HUES48 (cell line): ENCODE results near the gene TMEM178A.
A peak's percentile ranks its signal among the peaks of the same experiment; 100 is the strongest.

Experiments used
- H3K27ac ChIP-seq: one replicate; pipeline ENCODE4 v1.7.0; 2013; ENCODE audit warnings: low read depth, low read length, inconsistent platforms
- H3K27me3 ChIP-seq: 2 replicates; pipeline ENCODE4 v1.6.1; 2013; ENCODE audit warnings: mild to moderate bottlenecking, low read length; ENCODE audit not compliant: control insufficient read depth, insufficient read depth
- H3K36me3 ChIP-seq: 2 replicates; pipeline ENCODE4 v1.6.1; 2013; ENCODE audit warnings: low read length; ENCODE audit not compliant: control insufficient read depth, insufficient read depth
- H3K4me1 ChIP-seq: 2 replicates; pipeline ENCODE4 v1.6.1; 2013; ENCODE audit warnings: mild to moderate bottlenecking, low read length; ENCODE audit not compliant: control insufficient read depth, insufficient read depth
- H3K4me3 ChIP-seq: 2 replicates; pipeline ENCODE4 v1.5.1; 2013; ENCODE audit warnings: mild to moderate bottlenecking, low read depth, low read length
- H3K9ac ChIP-seq: 2 replicates; pipeline ENCODE4 v1.6.1; 2013; ENCODE audit warnings: mild to moderate bottlenecking, low read depth, low read length, moderate library complexity
- H3K9me3 ChIP-seq: 2 replicates; pipeline ENCODE4 v1.6.1; 2013; ENCODE audit warnings: low read length; ENCODE audit not compliant: control insufficient read depth, insufficient read depth

TMEM178A gene

GRCh38 chr2:39663187-39663930 is 2.4 kb upstream of the TMEM178A start:
- peaks cover 43% of the 10 kb centered on the region for H3K27me3 ChIP-seq
- no peak overlapping the region for H3K27ac ChIP-seq
- H3K9me3 ChIP-seq = no peaks in the 10 kb centered on the region
- no peak overlapping the region for H3K9ac ChIP-seq
- H3K4me1 ChIP-seq = peaks cover 13% of the 10 kb centered on the region; the same call in 1 of the 2 replicates
- no peaks in the 10 kb centered on the region for H3K36me3 ChIP-seq
- no peak overlapping the region for H3K4me3 ChIP-seq

GRCh38 chr2:39664232-39664887 is 1.4 kb upstream of the TMEM178A start:
- peaks cover 47% of the 10 kb centered on the region for H3K27me3 ChIP-seq

GRCh38 chr2:39664888-39665591 is 677 bp upstream of the TMEM178A start:
- H3K36me3 ChIP-seq = no peaks in the 10 kb centered on the region
- H3K4me1 ChIP-seq = peaks cover 13% of the 10 kb centered on the region; the same call in 1 of the 2 replicates
- peaks cover 47% of the 10 kb centered on the region for H3K27me3 ChIP-seq
- no peak overlapping the region for H3K27ac ChIP-seq
- H3K9ac ChIP-seq = no peak overlapping the region; the same call in 1 of the 2 replicates
- peak overlapping the region; percentile 67 for H3K4me3 ChIP-seq
- no peaks in the 10 kb centered on the region for H3K9me3 ChIP-seq

More at GRCh38 chr2:39664232-39664887, 1.4 kb upstream of the TMEM178A start:
- no peaks in the 10 kb centered on the region for H3K36me3 ChIP-seq
- H3K9ac ChIP-seq = no peak overlapping the region
- peak overlapping the region; percentile 67 for H3K4me3 ChIP-seq
- no peak overlapping the region for H3K27ac ChIP-seq
- peaks cover 13% of the 10 kb centered on the region; the same call in 1 of the 2 replicates for H3K4me1 ChIP-seq
- H3K9me3 ChIP-seq = no peaks in the 10 kb centered on the region

GRCh38 chr2:39666491-39667101 is 879 bp downstream of the TMEM178A start:
- Histone ChIP-seq H3K9ac (no peak overlapping the region; the same call in 1 of the 2 replicates), H3K27me3 (peaks cover 47% of the 10 kb centered on the region), H3K9me3 (no peaks in the 10 kb centered on the region), H3K4me1 (peaks cover 12% of the 10 kb centered on the region; the same call in 1 of the 2 replicates), H3K27ac (no peak overlapping the region), H3K4me3 (peak overlapping the region; percentile 82), H3K36me3 (no peaks in the 10 kb centered on the region)

GRCh38 chr2:39667104-39667885 is 1.6 kb downstream of the TMEM178A start:
- peaks cover 47% of the 10 kb centered on the region for H3K27me3 ChIP-seq
- H3K4me1 ChIP-seq = peaks cover 10% of the 10 kb centered on the region; the same call in 1 of the 2 replicates
- no peaks in the 10 kb centered on the region for H3K36me3 ChIP-seq
- H3K9ac ChIP-seq = no peak overlapping the region
- H3K4me3 ChIP-seq = peak overlapping the region; percentile 82
- H3K9me3 ChIP-seq = no peaks in the 10 kb centered on the region
- no peak overlapping the region for H3K27ac ChIP-seq

- Histone ChIP-seq H3K4me1 (peaks cover 10% of the 10 kb centered on the region; the same call in 1 of the 2 replicates), H3K27ac (no peak overlapping the region), H3K9me3 (no peaks in the 10 kb centered on the region), H3K36me3 (no peaks in the 10 kb centered on the region), H3K9ac (no peak overlapping the region), H3K4me3 (no peak overlapping the region), H3K27me3 (peaks cover 47% of the 10 kb centered on the region)
Observed at GRCh38 chr2:39667886-39668276, 2.2 kb downstream of the TMEM178A start.

GRCh38 chr2:39668576-39669080 is 2.9 kb downstream of the TMEM178A start:
- Histone ChIP-seq H3K36me3 (no peaks in the 10 kb centered on the region), H3K4me3 (no peak overlapping the region), H3K27me3 (peaks cover 47% of the 10 kb centered on the region), H3K27ac (no peak overlapping the region), H3K9ac (no peak overlapping the region), H3K9me3 (no peaks in the 10 kb centered on the region), H3K4me1 (peaks cover 10% of the 10 kb centered on the region; the same call in 1 of the 2 replicates)

GRCh38 chr2:39671604-39672003 is 5.9 kb downstream of the TMEM178A start:
- peaks cover 10% of the 10 kb centered on the region; the same call in 1 of the 2 replicates for H3K4me1 ChIP-seq
- H3K27ac ChIP-seq = no peak overlapping the region
- no peak overlapping the region for H3K9ac ChIP-seq
- no peaks in the 10 kb centered on the region for H3K9me3 ChIP-seq
- H3K4me3 ChIP-seq = no peak overlapping the region
- H3K36me3 ChIP-seq = no peaks in the 10 kb centered on the region
- peaks cover 21% of the 10 kb centered on the region for H3K27me3 ChIP-seq

- Histone ChIP-seq H3K27me3 (peaks cover 7% of the 10 kb centered on the region), H3K9ac (no peak overlapping the region), H3K4me3 (no peak overlapping the region), H3K9me3 (no peaks in the 10 kb centered on the region), H3K4me1 (no peaks in the 10 kb centered on the region), H3K27ac (no peak overlapping the region), H3K36me3 (no peaks in the 10 kb centered on the region)
Observed at GRCh38 chr2:39673018-39673417, 7.3 kb downstream of the TMEM178A start.

- Histone ChIP-seq H3K27ac (no peak overlapping the region), H3K4me1 (peaks cover 5% of the 10 kb centered on the region; the same call in 1 of the 2 replicates), H3K4me3 (no peak overlapping the region), H3K9me3 (no peaks in the 10 kb centered on the region), H3K36me3 (no peaks in the 10 kb centered on the region), H3K27me3 (no peaks in the 10 kb centered on the region), H3K9ac (no peak overlapping the region)
Observed at GRCh38 chr2:39676342-39676741, 10.6 kb downstream of the TMEM178A start.
